ENCODE results near the gene RAPGEF5.

- TF ChIP-seq CTCF (IDR thresholded peaks at IDR 0.05) (no peak), POLR2A (IDR thresholded peaks at IDR 0.05) (no peak)
These were observed 239.7 kb downstream of the RAPGEF5 start for GRCh38 chr7:22117222-22117621.
